Measurements from ENCODE around the gene TP63.
"Not testable (repeated sequence)": the region's sequence is repeated elsewhere in the genome, so short reads cannot be mapped to it uniquely, and the experiment has no call there.

Gene TP63

GRCh38 chr3:189626286-189626685 is 4.9 kb upstream of the TP63 start:
- no peak for DNase-seq

GRCh38 chr3:189629803-189630455 is 1.3 kb upstream of the TP63 start:
- DNase-seq, result no peak

- no peak for DNase-seq
Measured at GRCh38 chr3:189630767-189631372, 319 bp upstream of the TP63 start.

- no peak for DNase-seq
Measured at GRCh38 chr3:189631409-189631808, 220 bp downstream of the TP63 start.

- DNase-seq, result no peak
Measured at GRCh38 chr3:189632242-189632641, 1.1 kb downstream of the TP63 start.

GRCh38 chr3:189635339-189635738 is 4.2 kb downstream of the TP63 start:
- DNase-seq, result no peak

- no peak for DNase-seq
Measured at GRCh38 chr3:189636048-189636447, 4.9 kb downstream of the TP63 start.

GRCh38 chr3:189637750-189638149 is 6.6 kb downstream of the TP63 start:
- DNase-seq, result no peak

- DNase-seq, result no peak
Measured at GRCh38 chr3:189638276-189639031, 7.3 kb downstream of the TP63 start.

- no peak for DNase-seq
Measured at GRCh38 chr3:189641776-189642175, 10.6 kb downstream of the TP63 start.

- no peak for DNase-seq
Measured at GRCh38 chr3:189646853-189647542, 15.8 kb downstream of the TP63 start.

- DNase-seq, result no peak
Measured at GRCh38 chr3:189652042-189652441, 20.9 kb downstream of the TP63 start.

GRCh38 chr3:189655617-189656016 is 24.4 kb downstream of the TP63 start:
- no peak for DNase-seq

GRCh38 chr3:189659571-189659970 is 28.4 kb downstream of the TP63 start:
- DNase-seq, result no peak

- DNase-seq, result no peak
Measured at GRCh38 chr3:189664311-189664710, 33.1 kb downstream of the TP63 start.

- not testable (repeated sequence) for DNase-seq
Measured at GRCh38 chr3:189672346-189672745, 41.2 kb downstream of the TP63 start.

- no peak for DNase-seq
Measured at GRCh38 chr3:189673535-189673934, 42.3 kb downstream of the TP63 start.

- no peak for DNase-seq
Measured at GRCh38 chr3:189674249-189674913, 43.2 kb downstream of the TP63 start.

GRCh38 chr3:189677667-189678066 is 46.5 kb downstream of the TP63 start:
- no peak for DNase-seq

- DNase-seq, result no peak
Measured at GRCh38 chr3:189680723-189681122, 49.5 kb downstream of the TP63 start.

- no peak for DNase-seq
Measured at GRCh38 chr3:189683546-189684255, 52.5 kb downstream of the TP63 start.

GRCh38 chr3:189684317-189684716 is 53.1 kb downstream of the TP63 start:
- DNase-seq, result no peak

Data from SHP77 (cell line).